GM23338 (cell line): ENCODE results near the gene MAPK1. TPM values are rescaled to one million over a fixed set of nuclear protein-coding genes. Genes with fewer than 3 reads are reported as not detected.

Experiments
- ATAC-seq: fragments of 200-7000 bp; cut with Tn5 transposase; 3 replicates; pipeline ENCODE4 v1.9.1; 2020
- DNase-seq: peaks from one replicate; pipeline ENCODE4 v3.0.0-alpha.2; 2015; ENCODE audit warnings: low spot score
- H2AFZ ChIP-seq: fragments of 200-600 bp; sonication (generic); 2 replicates; pipeline ENCODE4 v1.8.0; 2016; ENCODE audit warnings: antibody characterized with exemption, mild to moderate bottlenecking, moderate library complexity
- H3F3A ChIP-seq: fragments of 200-600 bp; sonication (generic); replicated peaks from 2 replicates; pipeline ENCODE4 v1.8.0; 2017; ENCODE audit warnings: antibody characterized with exemption, mixed run types, low read depth
- H3K27ac ChIP-seq: fragments of 200-600 bp; sonication (generic); 2 replicates; pipeline ENCODE4 v1.6.1; 2016; ENCODE audit warnings: low read depth
- H3K27me3 ChIP-seq: fragments of 200-600 bp; sonication (generic); 2 replicates; pipeline ENCODE4 v1.8.0; 2016; ENCODE audit warnings: mild to moderate bottlenecking, mixed run types, moderate library complexity; ENCODE audit not compliant: insufficient read depth
- H3K36me3 ChIP-seq: fragments of 200-600 bp; sonication (generic); 2 replicates; pipeline ENCODE4 v1.8.0; 2016; ENCODE audit warnings: mild to moderate bottlenecking; ENCODE audit not compliant: insufficient read depth
- H3K4me1 ChIP-seq: fragments of 200-600 bp; sonication (generic); 2 replicates; pipeline ENCODE4 v1.8.0; 2016; ENCODE audit warnings: mild to moderate bottlenecking, moderate library complexity; ENCODE audit not compliant: insufficient read depth
- H3K4me2 ChIP-seq: fragments of 200-600 bp; sonication (generic); 2 replicates; pipeline ENCODE4 v1.7.1; 2017; ENCODE audit warnings: mixed run types
- H3K4me3 ChIP-seq: fragments of 200-600 bp; sonication (generic); 2 replicates; pipeline ENCODE4 v1.6.1; 2016; ENCODE audit warnings: mixed run types
- H3K79me2 ChIP-seq: fragments of 200-600 bp; sonication (generic); replicated peaks from 2 replicates; pipeline ENCODE4 v1.8.0; 2017; ENCODE audit warnings: mild to moderate bottlenecking; ENCODE audit not compliant: insufficient read depth
- H3K9me2 ChIP-seq: fragments of 200-600 bp; sonication (generic); 2 replicates; pipeline ENCODE4 v1.8.0; 2017; ENCODE audit not compliant: insufficient read depth
- H4K20me1 ChIP-seq: fragments of 200-600 bp; sonication (generic); replicated peaks from 2 replicates; pipeline ENCODE4 v1.8.0; 2017; ENCODE audit warnings: mild to moderate bottlenecking; ENCODE audit not compliant: insufficient read depth
- H3K27ac Mint-ChIP-seq: 2 replicates; pipeline ENCODE4 v1.8.0; 2020; ENCODE audit warnings: inconsistent platforms, mild to moderate bottlenecking, moderate library complexity, mixed read lengths
- H3K27me3 Mint-ChIP-seq: 3 replicates; pipeline ENCODE4 v1.8.0; 2022; ENCODE audit warnings: low read depth, mild to moderate bottlenecking, moderate library complexity, mixed read lengths, inconsistent platforms; ENCODE audit not compliant: insufficient read depth, poor library complexity
- H3K36me3 Mint-ChIP-seq: 3 replicates; pipeline ENCODE4 v1.8.0; 2021; ENCODE audit warnings: low read depth, mild to moderate bottlenecking, inconsistent platforms, moderate library complexity, mixed read lengths
- H3K4me1 Mint-ChIP-seq: 3 replicates; pipeline ENCODE4 v1.8.0; 2020; ENCODE audit warnings: mild to moderate bottlenecking, inconsistent platforms, mixed read lengths
- H3K4me3 Mint-ChIP-seq: 3 replicates; pipeline ENCODE4 v1.8.0; 2021; ENCODE audit warnings: moderate library complexity, mild to moderate bottlenecking, inconsistent platforms, mixed read lengths
- H3K9me3 Mint-ChIP-seq: 3 replicates; pipeline ENCODE4 v1.8.0; 2020; ENCODE audit warnings: moderate library complexity, mild to moderate bottlenecking, inconsistent platforms, mixed read lengths
- CREB1 ChIP-seq: fragments of 250-450 bp; sonication (Bioruptor Pico); IDR thresholded peaks from 2 replicates; pipeline ENCODE4 v1.5.0; 2020; ENCODE audit warnings: low read depth, mild to moderate bottlenecking, moderate library complexity
- NANOG ChIP-seq: IDR thresholded peaks from 2 replicates; pipeline ENCODE4 v1.6.1; 2016; ENCODE audit warnings: antibody characterized with exemption, borderline replicate concordance
- POLR2AphosphoS5 ChIP-seq: IDR thresholded peaks from 2 replicates; pipeline ENCODE4 v1.6.1; 2016; ENCODE audit warnings: antibody characterized with exemption, low read depth
- REST ChIP-seq: IDR thresholded peaks from one replicate; pipeline ENCODE4 v1.6.1; 2018; ENCODE audit warnings: antibody characterized with exemption; ENCODE audit not compliant: unreplicated experiment
- STAT1 ChIP-seq: IDR thresholded peaks from one replicate; pipeline ENCODE4 v1.6.1; 2016; ENCODE audit warnings: antibody characterized with exemption; ENCODE audit not compliant: unreplicated experiment
- ZNF462 ChIP-seq: fragments of 250-450 bp; sonication (Bioruptor Pico); IDR thresholded peaks from 2 replicates; pipeline ENCODE4 v1.5.0; 2020; ENCODE audit warnings: mild to moderate bottlenecking, moderate library complexity
- polyA plus RNA-seq: library from polyadenylated mRNA; unstranded; fragments of >200 nt; fragmentation: Nextera tagmentation; extraction: Ambion mirVana; gene quantifications from 2 replicates; pipeline ENCODE4 v1.2.1, GENCODE V29; 2016
- total RNA-seq: library from RNA; depleted of rRNA; stranded (reverse); fragments of >200 nt; shearing (Covaris generic); gene quantifications from 2 replicates; pipeline ENCODE4 v1.2.3, GENCODE V29; 2014

The MAPK1 gene
- total and polyA plus RNA-seq, 2 experiments from 2014 or later = 17.4 to 77.5 TPM

GRCh38 chr22:21850660-21851059 lies 16.8 kb downstream of the MAPK1 start:
- H3K79me2 ChIP-seq = peaks cover 92% of the 10 kb centered on the region
- Mint-ChIP-seq H3K4me3 (no peak overlapping the region), H3K27me3 (peaks cover 6% of the 10 kb centered on the region), H3K36me3 (peaks cover 41% of the 10 kb centered on the region), H3K27ac (no peak overlapping the region), H3K4me1 (peaks cover 3% of the 10 kb centered on the region), H3K9me3 (peaks cover 25% of the 10 kb centered on the region)
- no peak overlapping the region for H2AFZ ChIP-seq
- no peaks in the 10 kb centered on the region for H3K9me2 ChIP-seq
- H4K20me1 ChIP-seq = peaks cover 49% of the 10 kb centered on the region
- H3K4me1 ChIP-seq = no peaks in the 10 kb centered on the region
- TF ChIP-seq POLR2AphosphoS5 (no peak), CREB1 (CRISPR knock-in tag) (no peak), REST (no peak), ZNF462 (CRISPR knock-in tag) (no peak), STAT1 (no peak), NANOG (no peak)
- no peaks in the 10 kb centered on the region for H3K27me3 ChIP-seq
- no peak overlapping the region for H3K27ac ChIP-seq
- no peak overlapping the region for H3K4me2 ChIP-seq
- no peaks in the 10 kb centered on the region for H3F3A ChIP-seq
- ATAC-seq = no peak
- H3K36me3 ChIP-seq = no peaks in the 10 kb centered on the region
- DNase-seq = no peak
- H3K4me3 ChIP-seq = no peak overlapping the region
